Measurements from ENCODE around the gene SLC23A2. TPM values are rescaled to one million over a fixed set of nuclear protein-coding genes. Genes with fewer than 3 reads are reported as not detected.
"Not testable (repeated sequence)": the region's sequence is repeated elsewhere in the genome, so short reads cannot be mapped to it uniquely, and the experiment has no call there.

SLC23A2 gene
- total and polyA plus RNA-seq, 7 donors: 0.60 to 15.2 (median 10.9) TPM

- Histone ChIP-seq H3K27me3 (no peaks in the 10 kb centered on the region), H3K27ac (no peak overlapping the region), H3K36me3 (peaks cover 0 to 46% (median under 1%) of the 10 kb centered on the region in 4 donors), H3K4me1 (no peaks in the 10 kb centered on the region), H3K4me3 (no peak overlapping the region), H3K9me3 (no peaks in the 10 kb centered on the region)
- WGBS, 2 donors: 92 to 95% methylated on average over 15 of the region's 15 CpGs
- TF ChIP-seq POLR2A (IDR thresholded peaks at IDR 0.05) (no peak), POLR2AphosphoS5 (IDR thresholded peaks at IDR 0.05) (no peak), CTCF (IDR thresholded peaks at IDR 0.05) (no peak), EP300 (IDR thresholded peaks at IDR 0.05) (no peak)
- peak; percentile 48 for DNase-seq
- intact Hi-C loops (cut with DNase I): no loop called here
These were observed 148.3 kb downstream of the SLC23A2 start for GRCh38 chr20:4853004-4853403.

GRCh38 chr20:4850960-4851359, 150.3 kb downstream of the SLC23A2 start:
- intact Hi-C loops (cut with DNase I): no loop called here
- TF ChIP-seq CTCF (IDR thresholded peaks at IDR 0.05): no peak
- TF ChIP-seq POLR2AphosphoS5 (IDR thresholded peaks at IDR 0.05): no peak
- TF ChIP-seq POLR2A (IDR thresholded peaks at IDR 0.05): no peak
- TF ChIP-seq EP300 (IDR thresholded peaks at IDR 0.05): no peak
- H3K27ac ChIP-seq: no peak overlapping the region
- no peak overlapping the region for H3K4me3 ChIP-seq
- no peaks in the 10 kb centered on the region for H3K9me3 ChIP-seq
- H3K36me3 ChIP-seq: peaks cover 0 to 28% (median 0%) of the 10 kb centered on the region in 4 donors
- 93 to 95% methylated on average over 5 of the region's 5 CpGs for WGBS, 2 donors
- no peaks in the 10 kb centered on the region for H3K27me3 ChIP-seq
- H3K4me1 ChIP-seq: no peaks in the 10 kb centered on the region
- DNase-seq: peak; percentile 35

- WGBS, 2 donors: 94 to 99% methylated on average over 3 of the region's 3 CpGs
- H3K27me3 ChIP-seq; intact Hi-C loops (cut with DNase I); H3K4me1 ChIP-seq; H3K9me3 ChIP-seq; H3K27ac ChIP-seq; H3K4me3 ChIP-seq: not testable (repeated sequence)
- DNase-seq: peak; percentile 13
- H3K36me3 ChIP-seq: peaks cover 0 to 12% (median 0%) of the 10 kb centered on the region in 4 donors
These were observed 152.5 kb downstream of the SLC23A2 start for GRCh38 chr20:4848829-4849228.

GRCh38 chr20:4848041-4848440, 153.3 kb downstream of the SLC23A2 start:
- H3K27ac ChIP-seq: no peak overlapping the region
- intact Hi-C loops (cut with DNase I): no loop called here
- H3K4me1 ChIP-seq: no peaks in the 10 kb centered on the region
- H3K9me3 ChIP-seq: no peaks in the 10 kb centered on the region
- H3K27me3 ChIP-seq: no peaks in the 10 kb centered on the region
- DNase-seq: peak; percentile 54
- peaks cover 0 to 5% (median 0%) of the 10 kb centered on the region in 4 donors for H3K36me3 ChIP-seq
- no peak overlapping the region for H3K4me3 ChIP-seq
- 83 to 89% methylated on average over 7 of the region's 7 CpGs for WGBS, 2 donors
- no peak for TF ChIP-seq EP300 (IDR thresholded peaks at IDR 0.05)
- no peak for TF ChIP-seq POLR2AphosphoS5 (IDR thresholded peaks at IDR 0.05)
- no peak for TF ChIP-seq POLR2A (IDR thresholded peaks at IDR 0.05)
- TF ChIP-seq CTCF (IDR thresholded peaks at IDR 0.05): no peak

GRCh38 chr20:4846821-4847220, 154.5 kb downstream of the SLC23A2 start:
- TF ChIP-seq EP300 (IDR thresholded peaks at IDR 0.05): no peak
- TF ChIP-seq POLR2A (IDR thresholded peaks at IDR 0.05): no peak
- no peak for TF ChIP-seq CTCF (IDR thresholded peaks at IDR 0.05)
- no peak for TF ChIP-seq POLR2AphosphoS5 (IDR thresholded peaks at IDR 0.05)
- Histone ChIP-seq H3K4me1 (no peaks in the 10 kb centered on the region), H3K27me3 (no peaks in the 10 kb centered on the region), H3K36me3 (no peaks in the 10 kb centered on the region), H3K4me3 (no peak overlapping the region), H3K27ac (no peak overlapping the region), H3K9me3 (no peaks in the 10 kb centered on the region)
- intact Hi-C loops (cut with DNase I): no loop called here
- DNase-seq: peak; percentile 1
- WGBS, 2 donors: 89 to 94% methylated on average over 2 of the region's 2 CpGs

Data from sigmoid colon (tissue), 7 donors.